Measurements from ENCODE around the gene DDX51.

Gene DDX51

GRCh38 chr12:132172619-132173018 is 28.5 kb upstream of the DDX51 start:
- Histone ChIP-seq H3K4me1 (ENCODE audit: control insufficient read depth in 2 of 2, insufficient read depth in 1 of 2, low read depth in 1 of 2, low read length in 2 of 2) (peaks cover 0 to 5% of the 10 kb centered on the region in 2 donors), H3K36me3 (replicated peaks in 1 of 2; ENCODE audit: control insufficient read depth in 2 of 2, insufficient read depth in 2 of 2, low read length in 2 of 2) (no peaks in the 10 kb centered on the region), H4K91ac (ENCODE audit: low read depth, low read length, poor library complexity) (no peak overlapping the region), H3K9me3 (replicated peaks in 1 of 2; ENCODE audit: control insufficient read depth in 2 of 2, insufficient read depth in 1 of 2, low read depth in 1 of 2, low read length in 2 of 2) (no peaks in the 10 kb centered on the region), H2BK120ac (ENCODE audit: low read depth, low read length) (no peak overlapping the region), H2BK15ac (ENCODE audit: low read length) (no peak overlapping the region), H4K8ac (ENCODE audit: low read depth, low read length) (no peak overlapping the region), H3K27ac (replicated peaks; ENCODE audit: low read length) (no peak overlapping the region), H3K79me1 (ENCODE audit: low read depth, low read length) (peaks cover 6% of the 10 kb centered on the region), H3K27me3 (ENCODE audit: control insufficient read depth in 3 of 3, insufficient read depth in 3 of 3, low read depth in 1 of 3, low read length in 3 of 3) (peaks cover 0 to 67% (median 0%) of the 10 kb centered on the region in 3 experiments), H2BK12ac (ENCODE audit: low read length) (no peak overlapping the region), H2AK5ac (ENCODE audit: low read depth, low read length) (peak overlapping the region; percentile 63), H3K14ac (ENCODE audit: low read length) (no peak overlapping the region), H3K9ac (ENCODE audit: low read depth, low read length, poor library complexity) (no peak overlapping the region), H3K4me3 (ENCODE audit: low read length in 2 of 2) (no peak overlapping the region), H3K23ac (ENCODE audit: low read depth, low read length, poor library complexity) (peak overlapping the region; percentile 87), H3K4me2 (ENCODE audit: insufficient read depth, low read length, poor library complexity, severe bottlenecking) (no peak overlapping the region), H2BK5ac (ENCODE audit: low read length) (no peak overlapping the region), H3K18ac (ENCODE audit: low read length) (no peak overlapping the region), H3K4ac (ENCODE audit: low read length) (no peak overlapping the region), H2AFZ (ENCODE audit: low read length) (no peak overlapping the region)
- WGBS, 2 donors (ENCODE audit: extremely low coverage in 2 of 2, insufficient read length in 2 of 2, insufficient replicate concordance in 1 of 2): no CpG with 5 or more reads among the region's 15 CpGs
- DNase-seq (ENCODE audit: low spot score): no peak

GRCh38 chr12:132171968-132172521 is 27.9 kb upstream of the DDX51 start:
- Histone ChIP-seq H3K36me3 (replicated peaks in 1 of 2; ENCODE audit: control insufficient read depth in 2 of 2, insufficient read depth in 2 of 2, low read length in 2 of 2) (no peaks in the 10 kb centered on the region), H3K23ac (ENCODE audit: low read depth, low read length, poor library complexity) (no peak overlapping the region), H3K4me3 (ENCODE audit: low read length in 2 of 2) (no peak overlapping the region), H2BK5ac (ENCODE audit: low read length) (no peak overlapping the region), H2BK12ac (ENCODE audit: low read length) (peak overlapping the region; percentile 84), H3K4ac (ENCODE audit: low read length) (no peak overlapping the region), H3K18ac (ENCODE audit: low read length) (peak overlapping the region; percentile 48), H3K27ac (replicated peaks; ENCODE audit: low read length) (no peak overlapping the region), H2BK120ac (ENCODE audit: low read depth, low read length) (no peak overlapping the region), H3K4me1 (ENCODE audit: control insufficient read depth in 2 of 2, insufficient read depth in 1 of 2, low read depth in 1 of 2, low read length in 2 of 2) (peaks cover 0 to 5% of the 10 kb centered on the region in 2 donors), H3K9ac (ENCODE audit: low read depth, low read length, poor library complexity) (no peak overlapping the region), H2BK15ac (ENCODE audit: low read length) (no peak overlapping the region), H2AK5ac (ENCODE audit: low read depth, low read length) (peak overlapping the region; percentile 20), H2AFZ (ENCODE audit: low read length) (no peak overlapping the region), H4K91ac (ENCODE audit: low read depth, low read length, poor library complexity) (no peak overlapping the region), H4K8ac (ENCODE audit: low read depth, low read length) (no peak overlapping the region), H3K14ac (ENCODE audit: low read length) (no peak overlapping the region), H3K9me3 (replicated peaks in 1 of 2; ENCODE audit: control insufficient read depth in 2 of 2, insufficient read depth in 1 of 2, low read depth in 1 of 2, low read length in 2 of 2) (no peaks in the 10 kb centered on the region), H3K79me1 (ENCODE audit: low read depth, low read length) (peaks cover 6% of the 10 kb centered on the region), H3K27me3 (ENCODE audit: control insufficient read depth in 3 of 3, insufficient read depth in 3 of 3, low read depth in 1 of 3, low read length in 3 of 3) (peaks cover 0 to 63% (median 0%) of the 10 kb centered on the region in 3 experiments), H3K4me2 (ENCODE audit: insufficient read depth, low read length, poor library complexity, severe bottlenecking) (no peak overlapping the region)
- WGBS, 2 donors (ENCODE audit: extremely low coverage in 2 of 2, insufficient read length in 2 of 2, insufficient replicate concordance in 1 of 2): no CpG with 5 or more reads among the region's 28 CpGs
- DNase-seq (ENCODE audit: low spot score): no peak

DNA sequence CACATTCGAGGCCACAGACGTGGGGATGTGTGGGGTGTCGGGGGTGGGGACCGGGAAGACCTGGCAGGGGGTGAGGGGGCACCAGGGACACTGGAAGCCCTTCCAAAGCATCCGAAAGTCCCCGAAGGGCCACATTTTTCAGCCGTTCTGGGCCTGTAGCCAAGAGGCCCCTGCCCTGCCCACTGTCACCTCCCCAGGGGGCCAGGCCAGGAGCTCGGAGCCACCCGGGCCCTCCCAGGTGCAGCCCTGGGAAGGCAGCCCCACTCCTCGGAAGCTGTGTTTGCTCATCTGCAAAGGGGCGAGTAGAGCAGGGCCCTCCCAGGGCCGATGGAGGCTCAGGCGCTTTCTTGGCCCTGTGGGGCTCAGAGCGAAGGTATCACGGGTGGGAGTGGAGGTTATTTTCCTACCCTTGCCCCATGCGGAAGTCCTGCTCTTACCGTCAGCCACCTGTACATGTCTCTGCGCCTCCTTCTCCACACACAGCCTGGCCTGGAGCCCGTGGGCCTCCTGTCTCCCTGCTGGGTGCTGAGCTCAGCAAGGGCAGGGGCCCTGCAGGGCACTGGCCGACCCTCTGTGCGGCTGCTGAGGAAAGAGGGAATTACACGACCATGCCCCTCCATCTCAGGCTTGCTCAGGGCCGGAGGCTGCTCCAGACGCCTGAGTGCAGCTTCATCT is 27.3 kb upstream of the DDX51 start:
- WGBS, 2 donors (ENCODE audit: extremely low coverage in 2 of 2, insufficient read length in 2 of 2, insufficient replicate concordance in 1 of 2): no CpG with 5 or more reads among the region's 24 CpGs
- H3K79me1 ChIP-seq (ENCODE audit: low read depth, low read length): peaks cover 6% of the 10 kb centered on the region
- peak overlapping the region; percentile 20 for H2AK5ac ChIP-seq (ENCODE audit: low read depth, low read length)
- H3K18ac ChIP-seq (ENCODE audit: low read length): peak overlapping the region; percentile 57
- H3K4me2 ChIP-seq (ENCODE audit: insufficient read depth, low read length, poor library complexity, severe bottlenecking): no peak overlapping the region
- peaks cover 0 to 58% (median 0%) of the 10 kb centered on the region in 3 experiments for H3K27me3 ChIP-seq (ENCODE audit: control insufficient read depth in 3 of 3, insufficient read depth in 3 of 3, low read depth in 1 of 3, low read length in 3 of 3)
- no peaks in the 10 kb centered on the region for H3K9me3 ChIP-seq (replicated peaks in 1 of 2; ENCODE audit: control insufficient read depth in 2 of 2, insufficient read depth in 1 of 2, low read depth in 1 of 2, low read length in 2 of 2)
- no peak overlapping the region for H3K14ac ChIP-seq (ENCODE audit: low read length)
- peaks cover 0 to 3% of the 10 kb centered on the region in 2 donors for H3K4me1 ChIP-seq (ENCODE audit: control insufficient read depth in 2 of 2, insufficient read depth in 1 of 2, low read depth in 1 of 2, low read length in 2 of 2)
- H3K27ac ChIP-seq (replicated peaks; ENCODE audit: low read length): no peak overlapping the region
- no peak overlapping the region for H3K9ac ChIP-seq (ENCODE audit: low read depth, low read length, poor library complexity)
- H4K8ac ChIP-seq (ENCODE audit: low read depth, low read length): peak overlapping the region; percentile 23
- no peaks in the 10 kb centered on the region for H3K36me3 ChIP-seq (replicated peaks in 1 of 2; ENCODE audit: control insufficient read depth in 2 of 2, insufficient read depth in 2 of 2, low read length in 2 of 2)
- peak overlapping the region; percentile 78 for H2BK15ac ChIP-seq (ENCODE audit: low read length)
- DNase-seq (ENCODE audit: low spot score): no peak
- peak overlapping the region; percentile 83 for H3K23ac ChIP-seq (ENCODE audit: low read depth, low read length, poor library complexity)
- H2BK5ac ChIP-seq (ENCODE audit: low read length): peak overlapping the region; percentile 66
- peak overlapping the region; percentile 22 for H4K91ac ChIP-seq (ENCODE audit: low read depth, low read length, poor library complexity)
- no peak overlapping the region for H3K4ac ChIP-seq (ENCODE audit: low read length)
- H2BK120ac ChIP-seq (ENCODE audit: low read depth, low read length): no peak overlapping the region
- peak overlapping the region; percentile 84 for H2BK12ac ChIP-seq (ENCODE audit: low read length)
- H3K4me3 ChIP-seq (ENCODE audit: low read length in 2 of 2): no peak overlapping the region
- H2AFZ ChIP-seq (ENCODE audit: low read length): no peak overlapping the region

- Histone ChIP-seq H2BK15ac (ENCODE audit: low read length) (peak overlapping the region; percentile 64), H3K18ac (ENCODE audit: low read length) (peak overlapping the region; percentile 74), H3K4me1 (ENCODE audit: control insufficient read depth in 2 of 2, insufficient read depth in 1 of 2, low read depth in 1 of 2, low read length in 2 of 2) (no peaks in the 10 kb centered on the region), H4K8ac (ENCODE audit: low read depth, low read length) (no peak overlapping the region), H3K36me3 (replicated peaks in 1 of 2; ENCODE audit: control insufficient read depth in 2 of 2, insufficient read depth in 2 of 2, low read length in 2 of 2) (no peaks in the 10 kb centered on the region), H3K4ac (ENCODE audit: low read length) (no peak overlapping the region), H3K27me3 (ENCODE audit: control insufficient read depth in 3 of 3, insufficient read depth in 3 of 3, low read depth in 1 of 3, low read length in 3 of 3) (peaks cover 0 to 52% (median 0%) of the 10 kb centered on the region in 3 experiments), H3K14ac (ENCODE audit: low read length) (peak overlapping the region; percentile 96), H3K27ac (replicated peaks; ENCODE audit: low read length) (no peak overlapping the region), H3K4me3 (ENCODE audit: low read length in 2 of 2) (no peak overlapping the region), H3K9ac (ENCODE audit: low read depth, low read length, poor library complexity) (no peak overlapping the region), H3K9me3 (replicated peaks in 1 of 2; ENCODE audit: control insufficient read depth in 2 of 2, insufficient read depth in 1 of 2, low read depth in 1 of 2, low read length in 2 of 2) (no peaks in the 10 kb centered on the region), H2BK120ac (ENCODE audit: low read depth, low read length) (no peak overlapping the region), H2BK5ac (ENCODE audit: low read length) (no peak overlapping the region), H3K79me1 (ENCODE audit: low read depth, low read length) (peaks cover 6% of the 10 kb centered on the region), H2AK5ac (ENCODE audit: low read depth, low read length) (peak overlapping the region; percentile 20), H3K4me2 (ENCODE audit: insufficient read depth, low read length, poor library complexity, severe bottlenecking) (no peak overlapping the region), H2BK12ac (ENCODE audit: low read length) (peak overlapping the region; percentile 63), H2AFZ (ENCODE audit: low read length) (no peak overlapping the region), H4K91ac (ENCODE audit: low read depth, low read length, poor library complexity) (peak overlapping the region; percentile 22), H3K23ac (ENCODE audit: low read depth, low read length, poor library complexity) (peak overlapping the region; percentile 83)
- no peak for DNase-seq (ENCODE audit: low spot score)
- WGBS, 2 donors (ENCODE audit: extremely low coverage in 2 of 2, insufficient read length in 2 of 2, insufficient replicate concordance in 1 of 2): no CpG with 5 or more reads among the region's 33 CpGs
Measured at GRCh38 chr12:132170637-132171292, 26.6 kb upstream of the DDX51 start.
